ENCODE data around the gene TNIK. TPM values are rescaled to one million over a fixed set of nuclear protein-coding genes. Genes with fewer than 3 reads are reported as not detected.

TNIK gene
- total and polyA plus RNA-seq, 10 donors, result 0.85 to 34.5 (median 14.1) TPM

DNA sequence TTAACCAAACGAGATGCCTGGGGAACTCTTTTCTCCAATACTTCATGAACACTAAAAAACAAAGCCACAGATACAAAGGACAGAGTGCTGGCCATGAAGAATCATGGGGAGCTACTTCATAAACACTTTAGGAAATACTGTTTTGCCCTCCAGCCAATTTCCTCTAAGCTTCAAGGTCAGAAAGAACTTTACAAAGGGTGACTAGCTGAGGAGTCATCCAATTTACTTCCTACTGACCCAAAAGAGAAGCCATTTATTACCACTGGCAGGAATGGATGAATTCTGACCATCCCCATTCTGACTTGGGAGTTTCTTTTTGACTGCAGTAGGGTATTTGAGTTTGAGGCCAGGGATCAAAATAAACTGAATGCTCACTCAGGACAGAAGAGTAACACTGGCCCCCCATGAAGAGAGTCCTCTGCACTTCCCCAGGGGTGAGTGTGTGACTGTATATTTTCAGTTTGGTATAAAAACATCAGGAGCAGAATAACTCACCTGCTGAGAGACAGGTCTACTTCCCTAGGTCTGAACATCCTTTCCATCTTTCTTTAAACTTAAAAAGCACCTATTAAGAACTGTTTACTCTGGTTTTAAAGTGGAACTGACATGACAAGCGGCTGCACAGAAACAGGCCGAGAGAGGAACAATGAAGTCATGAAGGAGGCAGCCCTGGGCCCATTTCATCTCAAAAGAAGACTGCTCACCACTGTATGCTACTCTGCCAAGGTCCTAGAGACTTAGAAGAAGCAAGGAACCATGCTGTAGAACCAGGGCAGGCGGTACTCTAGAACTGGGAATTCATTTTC lies 203.6 kb downstream of the TNIK start:
- H3K9me3 ChIP-seq, result no peaks in the 10 kb centered on the region
- TF ChIP-seq POLR2A (IDR thresholded peaks at IDR 0.05) (no peak), POLR2AphosphoS5 (IDR thresholded peaks at IDR 0.05) (no peak)
- TF ChIP-seq, protein P1, sequence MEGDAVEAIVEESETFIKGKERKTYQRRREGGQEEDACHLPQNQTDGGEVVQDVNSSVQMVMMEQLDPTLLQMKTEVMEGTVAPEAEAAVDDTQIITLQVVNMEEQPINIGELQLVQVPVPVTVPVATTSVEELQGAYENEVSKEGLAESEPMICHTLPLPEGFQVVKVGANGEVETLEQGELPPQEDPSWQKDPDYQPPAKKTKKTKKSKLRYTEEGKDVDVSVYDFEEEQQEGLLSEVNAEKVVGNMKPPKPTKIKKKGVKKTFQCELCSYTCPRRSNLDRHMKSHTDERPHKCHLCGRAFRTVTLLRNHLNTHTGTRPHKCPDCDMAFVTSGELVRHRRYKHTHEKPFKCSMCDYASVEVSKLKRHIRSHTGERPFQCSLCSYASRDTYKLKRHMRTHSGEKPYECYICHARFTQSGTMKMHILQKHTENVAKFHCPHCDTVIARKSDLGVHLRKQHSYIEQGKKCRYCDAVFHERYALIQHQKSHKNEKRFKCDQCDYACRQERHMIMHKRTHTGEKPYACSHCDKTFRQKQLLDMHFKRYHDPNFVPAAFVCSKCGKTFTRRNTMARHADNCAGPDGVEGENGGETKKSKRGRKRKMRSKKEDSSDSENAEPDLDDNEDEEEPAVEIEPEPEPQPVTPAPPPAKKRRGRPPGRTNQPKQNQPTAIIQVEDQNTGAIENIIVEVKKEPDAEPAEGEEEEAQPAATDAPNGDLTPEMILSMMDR (IDR thresholded peaks at IDR 0.05 in 8 of 11, conservative IDR thresholded peaks at IDR 0.05 in 3 of 11), result no peak

DNA sequence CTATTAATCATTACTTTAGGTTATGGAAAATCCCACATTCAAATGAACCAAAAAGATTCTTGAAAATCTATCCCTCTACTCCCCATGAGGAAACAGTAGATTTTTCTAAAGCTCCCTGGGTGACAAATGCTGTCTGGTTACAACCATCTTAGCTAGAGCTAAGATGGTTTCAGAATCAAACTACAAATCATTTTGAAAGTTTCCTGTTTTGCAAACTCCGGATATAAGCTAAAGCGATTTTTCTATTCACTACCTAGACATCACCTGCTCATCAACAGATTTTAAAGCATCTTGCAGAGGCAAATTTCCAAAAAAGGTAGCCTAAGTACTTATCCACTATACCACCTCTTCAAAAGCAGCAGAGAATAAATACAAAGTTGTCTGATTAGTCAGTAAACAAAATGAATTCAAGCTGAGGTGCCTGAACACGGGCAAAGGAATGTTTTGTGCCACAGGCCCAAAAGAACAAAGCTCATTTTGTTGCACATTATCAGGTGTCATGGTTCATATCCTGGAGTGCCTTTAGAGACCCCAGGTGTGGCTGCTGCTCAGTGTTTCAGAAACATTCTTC lies 204.9 kb downstream of the TNIK start:
- Histone ChIP-seq H3K4me3 (no peak overlapping the region), H3K4me1 (peaks cover 0 to 32% (median 13%) of the 10 kb centered on the region in 6 donors), H3K9me3 (no peaks in the 10 kb centered on the region), H3K27ac (peak overlapping the region in 7 of 8 donors; percentile 43 to 81 (median 57)), H3K27me3 (replicated peaks in 1 of 7) (no peaks in the 10 kb centered on the region), H3K36me3 (no peaks in the 10 kb centered on the region)
- intact Hi-C loops (cut with DNase I; ENCODE audit: low total_unique reads), result no loop called here
- 22 to 36% (median 26%) methylated on average over 3 of the region's 3 CpGs for WGBS, 5 donors
- TF ChIP-seq, protein P1 (IDR thresholded peaks at IDR 0.05 in 8 of 11, conservative IDR thresholded peaks at IDR 0.05 in 3 of 11), result no peak
- TF ChIP-seq POLR2AphosphoS5 (IDR thresholded peaks at IDR 0.05) (no peak), POLR2A (IDR thresholded peaks at IDR 0.05) (no peak)
- DNase-seq, result no peak

More for the DNA sequence above, 203.6 kb downstream of the TNIK start:
- no peaks in the 10 kb centered on the region for H3K27me3 ChIP-seq (replicated peaks in 1 of 7)
- no peaks in the 10 kb centered on the region for H3K36me3 ChIP-seq
- H3K4me1 ChIP-seq, result peaks cover 0 to 32% (median 13%) of the 10 kb centered on the region in 6 donors
- WGBS, 5 donors, result 78 to 91% (median 85%) methylated on average over 4 of the region's 4 CpGs
- intact Hi-C loops (cut with DNase I; ENCODE audit: low total_unique reads), result no loop called here
- H3K4me3 ChIP-seq, result no peak overlapping the region
- H3K27ac ChIP-seq, result peak overlapping the region in 6 of 8 donors; percentile 43 to 81 (median 56)
- DNase-seq, result no peak

DNA sequence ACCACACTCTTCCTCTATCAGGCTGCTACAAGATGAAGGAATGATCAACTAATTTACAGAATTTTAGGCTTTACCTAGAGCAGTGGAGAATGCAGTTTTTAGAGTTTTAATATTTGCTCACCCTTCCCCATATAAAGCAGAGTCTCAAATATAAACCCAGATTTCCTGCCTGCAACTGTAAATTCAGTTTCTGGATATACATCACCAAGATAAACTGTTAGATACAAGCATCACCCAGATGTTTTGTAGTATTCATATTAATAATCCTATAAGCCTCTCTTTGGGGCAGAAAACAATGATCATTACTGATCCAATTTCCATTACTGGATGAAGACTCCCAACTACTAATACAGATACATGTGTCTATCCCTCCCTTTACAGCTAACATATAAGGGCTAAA lies 205.9 kb downstream of the TNIK start:
- intact Hi-C loops (cut with DNase I; ENCODE audit: low total_unique reads), result no loop called here

More for the DNA sequence above, 205.9 kb downstream of the TNIK start:
- DNase-seq, result no peak
- no peak for TF ChIP-seq POLR2AphosphoS5 (IDR thresholded peaks at IDR 0.05)
- no peak for TF ChIP-seq POLR2A (IDR thresholded peaks at IDR 0.05)
- TF ChIP-seq, protein P1 (IDR thresholded peaks at IDR 0.05 in 8 of 11, conservative IDR thresholded peaks at IDR 0.05 in 3 of 11), result no peak
- Histone ChIP-seq H3K36me3 (no peaks in the 10 kb centered on the region), H3K4me3 (no peak overlapping the region), H3K27ac (peak overlapping the region in 5 of 8 donors; percentile 25 to 81 (median 53)), H3K27me3 (replicated peaks in 1 of 7) (no peaks in the 10 kb centered on the region), H3K4me1 (peaks cover 0 to 34% (median 13%) of the 10 kb centered on the region in 6 donors), H3K9me3 (no peaks in the 10 kb centered on the region)
